HepG2 (cell line): ENCODE results near the gene B4GALT2. TPM values are rescaled to one million over a fixed set of nuclear protein-coding genes. Genes with fewer than 3 reads are reported as not detected.

ENCODE experiments used
- ASH2L ChIP-seq: fragments of 300-600, 200-600 bp; sonication (generic); IDR thresholded peaks from 2 replicates; pipeline ENCODE4 v1.7.0; 2017; ENCODE audit warnings: low read depth, mild to moderate bottlenecking, moderate library complexity, mixed read lengths, low read length; ENCODE audit not compliant: insufficient read length
- CREM ChIP-seq, 2 experiments: sonication (generic) in 1 of 2; formaldehyde crosslinking in 1 of 2; IDR thresholded peaks; 2 replicates each; pipeline versions ENCODE4 v1.4.0 to v1.6.1; 2016 to 2020; ENCODE audit warnings: antibody characterized with exemption in 1 of 2, mild to moderate bottlenecking in 1 of 2, missing genetic modification reagents in 1 of 2
- FOXO1 ChIP-seq: sonication (generic); formaldehyde crosslinking; IDR thresholded peaks from 2 replicates; pipeline ENCODE4 v1.4.0; 2020; ENCODE audit warnings: missing genetic modification reagents
- KMT2A ChIP-seq: sonication (generic); formaldehyde crosslinking; IDR thresholded peaks from 2 replicates; pipeline ENCODE4 v1.4.0; 2020; ENCODE audit warnings: missing genetic modification reagents
- KMT2B ChIP-seq: IDR thresholded peaks from 2 replicates; pipeline ENCODE4 v1.6.1; 2016; ENCODE audit warnings: missing genetic modification reagents, missing compliant biosample characterization
- NR2F6 ChIP-seq, 2 experiments: IDR thresholded peaks; 2 replicates each; pipeline ENCODE4 v1.6.1; 2016; ENCODE audit warnings: antibody characterized with exemption in 1 of 2, mild to moderate bottlenecking in 1 of 2
- SNAPC4 ChIP-seq: sonication (generic); formaldehyde crosslinking; IDR thresholded peaks from 2 replicates; pipeline ENCODE4 v1.4.0; 2020; ENCODE audit warnings: mild to moderate bottlenecking, missing genetic modification reagents
- ZFP41 ChIP-seq: sonication (generic); formaldehyde crosslinking; IDR thresholded peaks from 2 replicates; pipeline ENCODE4 v1.4.0; 2020; ENCODE audit warnings: mild to moderate bottlenecking, missing genetic modification reagents, borderline replicate concordance
- ZFX ChIP-seq: sonication (generic); formaldehyde crosslinking; IDR thresholded peaks from 2 replicates; pipeline ENCODE4 v1.4.0; 2020; ENCODE audit warnings: mild to moderate bottlenecking, low read depth, missing genetic modification reagents, moderate library complexity
- ZNF674 ChIP-seq: sonication (generic); formaldehyde crosslinking; IDR thresholded peaks from 2 replicates; pipeline ENCODE4 v1.5.0; 2020; ENCODE audit warnings: low read depth, mild to moderate bottlenecking, missing genetic modification reagents
- ZNF761 ChIP-seq: sonication (generic); formaldehyde crosslinking; conservative IDR thresholded peaks from 2 replicates; pipeline ENCODE4 v1.4.0; 2020; ENCODE audit warnings: mild to moderate bottlenecking, missing genetic modification reagents
- ZSCAN21 ChIP-seq: sonication (generic); formaldehyde crosslinking; IDR thresholded peaks from 2 replicates; pipeline ENCODE4 v1.8.0; 2022; ENCODE audit warnings: mild to moderate bottlenecking, missing genetic modification reagents, moderate library complexity, borderline replicate concordance
- polyA plus RNA-seq, 8 experiments: library from polyadenylated mRNA; depleted of rRNA in 3 of 8; stranded (reverse) in 7 of 8; unstranded in 1 of 8; fragments of >200 nt; fragmentation: Illumina TruSeq in 4 of 8; extraction: Trizol in 4 of 8; gene quantifications; 2 replicates each; pipeline versions ENCODE4 v1.2.1 to v1.2.3, GENCODE V29; 2011 to 2016; ENCODE audit warnings: low read depth in 4 of 8, missing spikeins in 1 of 8, mixed read lengths in 1 of 8; ENCODE audit not compliant: insufficient read depth in 1 of 8
- total RNA-seq, 5 experiments: library from RNA; depleted of rRNA; stranded (reverse); fragments of >200 nt; fragmentation: Illumina TruSeq; extraction: Trizol; gene quantifications; 2 replicates each; pipeline ENCODE4 v1.2.3, GENCODE V29; 2016; ENCODE audit warnings: low read depth in 1 of 5

B4GALT2 gene
- total and polyA plus RNA-seq, 2 of the 13 experiments (the other 11 are each of a cell fraction or from before 2014, with no cell fraction given), result 41.9 to 78.0 TPM

GRCh38 chr1:43978264-43978550 lies 803 bp upstream of the B4GALT2 start (continued):
- no peak for TF ChIP-seq SNAPC4 (CRISPR knock-in tag)
- TF ChIP-seq FOXO1 (CRISPR knock-in tag), result 0 out of 2 replicates have a peak, but pooled peaks have one; percentile 7
- no peak for TF ChIP-seq NR2F6 (IDR thresholded peaks at IDR 0.05)
- TF ChIP-seq NR2F6 (CRISPR knock-in tag; IDR thresholded peaks at IDR 0.05), result peak; percentile 39; the same call in 1 of the 2 replicates
- no peak for TF ChIP-seq ZNF761 (CRISPR knock-in tag)
- TF ChIP-seq KMT2B (CRISPR knock-in tag), result peak; percentile 24; the same call in 1 of the 2 replicates
- peak; percentile 29; the same call in 1 of the 2 replicates for TF ChIP-seq ZFP41 (CRISPR knock-in tag)
- no peak for TF ChIP-seq ZNF674 (CRISPR knock-in tag)
- TF ChIP-seq ASH2L, result peak; percentile 47
- TF ChIP-seq ZSCAN21 (CRISPR knock-in tag), result no peak
- no peak for TF ChIP-seq KMT2A (CRISPR knock-in tag)
- TF ChIP-seq CREM (IDR thresholded peaks at IDR 0.05), result 0 out of 2 replicates have a peak, but pooled peaks have one; percentile 3
- no peak for TF ChIP-seq CREM (CRISPR knock-in tag; IDR thresholded peaks at IDR 0.05)
- TF ChIP-seq ZFX (CRISPR knock-in tag), result peak; percentile 72
